ES-I3 (cell line): ENCODE measurements around the gene PSTPIP1.
"Not testable (repeated sequence)": the region's sequence is repeated elsewhere in the genome, so short reads cannot be mapped to it uniquely, and the experiment has no call there.

Experiments
- H3K36me3 ChIP-seq: 2 replicates; pipeline ENCODE4 v1.6.1; 2013; ENCODE audit warnings: mild to moderate bottlenecking, low read length, control low read depth, moderate library complexity; ENCODE audit not compliant: insufficient read depth
- H3K4me1 ChIP-seq: 2 replicates; pipeline ENCODE4 v1.6.1; 2013; ENCODE audit warnings: mild to moderate bottlenecking, control low read depth, low read length; ENCODE audit not compliant: insufficient read depth
- H3K9ac ChIP-seq: 2 replicates; pipeline ENCODE4 v1.6.1; 2013; ENCODE audit warnings: low read depth, mild to moderate bottlenecking, low read length, moderate library complexity
- H3K9me3 ChIP-seq: 2 replicates; pipeline ENCODE4 v1.6.1; 2013; ENCODE audit warnings: mild to moderate bottlenecking, low read length, moderate library complexity; ENCODE audit not compliant: control insufficient read depth, insufficient read depth

PSTPIP1 gene

DNA sequence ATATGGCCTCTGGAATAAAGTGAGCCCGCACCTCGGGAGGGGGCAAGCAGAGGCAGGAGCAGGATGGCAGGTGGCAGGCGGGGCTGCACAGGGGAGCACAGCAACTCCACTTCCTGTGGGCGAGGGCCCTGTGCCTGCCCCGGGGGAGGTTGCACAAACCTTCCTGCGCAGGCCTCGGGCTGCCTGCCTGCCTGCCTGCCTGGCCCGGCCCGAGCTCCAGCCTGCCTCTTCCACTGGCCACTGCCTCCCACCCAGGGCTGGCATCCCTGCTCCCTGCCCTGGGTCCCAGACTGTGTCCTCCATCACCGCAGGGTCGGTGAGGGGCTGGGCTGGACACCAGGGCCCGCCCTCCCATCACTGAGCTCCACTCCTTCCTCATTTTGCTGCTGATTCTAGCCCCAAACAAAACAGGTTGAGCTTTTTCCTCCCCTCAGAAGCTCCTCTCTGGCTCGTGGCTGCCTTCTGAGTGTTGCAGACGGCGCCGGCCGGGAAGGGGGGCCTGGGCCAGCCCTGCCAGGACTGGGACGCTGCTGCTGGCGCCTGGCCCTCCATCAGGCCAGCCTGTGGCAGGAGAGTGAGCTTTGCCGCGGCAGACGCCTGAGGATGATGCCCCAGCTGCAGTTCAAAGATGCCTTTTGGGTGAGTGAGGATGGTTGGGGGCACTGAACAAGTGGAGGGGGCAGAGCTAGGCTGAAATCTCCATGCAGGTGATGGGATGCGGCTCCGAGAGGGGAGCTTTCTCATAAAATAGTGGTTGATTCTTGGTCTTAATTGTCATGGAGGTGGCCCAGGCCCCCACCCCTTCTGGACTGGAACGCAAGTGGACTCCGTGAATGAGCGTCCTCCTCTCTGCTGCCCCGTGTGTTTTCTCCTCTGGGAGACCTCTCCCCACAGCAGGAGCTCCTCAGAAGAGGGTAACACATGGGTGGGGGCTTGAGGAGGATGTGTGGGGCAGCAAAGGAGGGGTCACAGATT lies at the start of gene PSTPIP1:
Gene PSTPIP1 (plus strand): TSS at position 156 of the 975 bp plus-strand sequence. CDS start 448 bp downstream, at position 604.
- no peaks in the 10 kb centered on the region for H3K9me3 ChIP-seq
- no peak within 1 kb of the TSS for H3K9ac ChIP-seq
- peaks cover 5% of the 10 kb centered on the region; the same call in 1 of the 2 replicates for H3K4me1 ChIP-seq
- no peaks in the 10 kb centered on the region for H3K36me3 ChIP-seq

DNA sequence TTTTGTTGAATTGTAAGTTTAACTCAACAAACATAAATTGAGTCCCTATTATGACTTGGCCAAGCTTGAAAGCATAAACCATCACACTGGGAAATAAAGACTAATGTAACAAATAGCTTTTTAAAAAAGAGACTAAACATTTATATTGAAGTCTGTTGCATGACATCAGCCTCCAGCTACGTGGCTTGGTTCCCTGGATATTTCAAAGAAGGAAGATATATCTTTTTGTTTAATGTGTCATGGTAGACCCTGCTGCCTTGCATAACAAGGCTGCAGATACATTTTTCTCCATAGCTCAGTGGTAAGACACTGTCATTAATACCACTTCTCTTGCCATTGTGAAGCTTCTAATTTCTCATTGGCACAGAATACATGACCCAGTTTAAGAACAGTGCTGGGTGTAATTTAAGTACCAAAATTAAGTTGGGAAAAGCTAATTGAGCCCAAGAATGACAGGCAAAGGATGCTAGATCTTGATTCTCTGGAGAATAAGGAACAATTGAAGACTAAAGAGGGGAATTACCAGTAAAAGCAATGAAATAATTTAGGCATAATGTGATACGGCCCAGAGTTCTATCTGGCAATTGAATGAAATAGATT lies 49.3 kb upstream of the PSTPIP1 start:
- no peaks in the 10 kb centered on the region for H3K9me3 ChIP-seq
- H3K9ac ChIP-seq: no peak overlapping the region
- H3K36me3 ChIP-seq: peaks cover 22% of the 10 kb centered on the region
- H3K4me1 ChIP-seq: peaks cover 5% of the 10 kb centered on the region; the same call in 1 of the 2 replicates

DNA sequence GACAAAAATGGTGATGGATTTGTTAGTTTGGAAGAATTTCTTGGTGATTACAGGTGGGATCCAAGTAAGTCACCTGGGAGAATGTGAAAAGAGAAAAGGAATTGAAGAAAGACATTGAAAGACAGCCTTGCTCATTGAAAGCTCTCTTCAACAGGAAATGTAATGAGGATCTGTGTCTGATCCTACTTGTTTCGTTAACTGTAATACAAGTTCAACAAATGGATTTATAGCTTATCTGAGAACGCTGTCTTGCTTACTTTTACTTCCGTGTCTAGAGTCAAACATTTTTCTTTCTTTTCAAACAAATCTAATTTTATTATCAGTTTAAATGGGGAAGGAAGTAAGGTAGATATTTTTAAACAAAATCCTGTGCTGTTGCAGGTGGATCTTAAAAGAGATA lies 47.5 kb upstream of the PSTPIP1 start:
- Histone ChIP-seq H3K9ac (no peak overlapping the region), H3K36me3 (peaks cover 27% of the 10 kb centered on the region), H3K4me1 (no peaks in the 10 kb centered on the region)

DNA sequence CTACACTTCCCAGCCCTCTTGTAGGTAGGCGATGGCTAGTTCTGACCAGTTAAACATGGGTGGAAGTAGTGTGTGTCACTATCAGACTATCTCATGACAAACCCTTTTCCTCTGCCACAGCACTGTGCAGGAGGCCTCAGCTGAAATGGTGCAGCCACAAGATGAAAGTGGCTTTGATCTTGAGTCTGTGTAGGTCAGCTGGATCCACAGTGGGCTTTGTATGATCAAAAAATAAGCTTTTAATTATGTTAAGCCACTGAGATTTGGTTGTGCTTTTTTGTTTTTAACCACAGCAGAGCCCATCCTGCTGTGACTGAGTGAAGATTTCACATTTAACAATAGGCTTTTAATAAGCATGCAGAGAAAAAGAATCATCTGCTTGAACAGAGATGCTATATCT lies 43.7 kb upstream of the PSTPIP1 start:
- no peaks in the 10 kb centered on the region for H3K9me3 ChIP-seq
- no peak overlapping the region for H3K9ac ChIP-seq
- no peaks in the 10 kb centered on the region for H3K4me1 ChIP-seq
- peaks cover 15% of the 10 kb centered on the region for H3K36me3 ChIP-seq

More for the DNA sequence above, 47.5 kb upstream of the PSTPIP1 start:
- H3K9me3 ChIP-seq: no peaks in the 10 kb centered on the region

DNA sequence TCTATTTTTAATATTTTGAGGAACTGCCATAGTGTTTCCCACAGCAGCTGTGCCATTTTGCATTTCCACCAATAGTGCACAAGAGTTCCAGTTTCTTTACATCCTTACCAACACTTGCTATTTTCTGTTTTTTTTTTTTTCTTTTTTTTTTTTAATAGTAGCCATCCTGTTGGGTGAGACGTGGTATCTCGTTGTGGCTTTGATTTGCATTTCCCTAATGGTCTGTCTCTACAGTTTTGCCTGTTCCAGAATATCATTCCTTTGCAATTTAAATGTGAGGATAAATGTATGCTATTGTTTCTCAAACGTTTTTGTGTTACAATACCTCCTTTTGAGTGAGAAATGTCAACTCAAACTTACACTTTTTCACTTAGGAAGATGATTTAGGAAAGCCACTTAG lies 41.0 kb upstream of the PSTPIP1 start:
- peaks cover 10% of the 10 kb centered on the region for H3K36me3 ChIP-seq
- H3K9ac ChIP-seq: no peak overlapping the region
- no peaks in the 10 kb centered on the region for H3K4me1 ChIP-seq
- H3K9me3 ChIP-seq: no peaks in the 10 kb centered on the region

DNA sequence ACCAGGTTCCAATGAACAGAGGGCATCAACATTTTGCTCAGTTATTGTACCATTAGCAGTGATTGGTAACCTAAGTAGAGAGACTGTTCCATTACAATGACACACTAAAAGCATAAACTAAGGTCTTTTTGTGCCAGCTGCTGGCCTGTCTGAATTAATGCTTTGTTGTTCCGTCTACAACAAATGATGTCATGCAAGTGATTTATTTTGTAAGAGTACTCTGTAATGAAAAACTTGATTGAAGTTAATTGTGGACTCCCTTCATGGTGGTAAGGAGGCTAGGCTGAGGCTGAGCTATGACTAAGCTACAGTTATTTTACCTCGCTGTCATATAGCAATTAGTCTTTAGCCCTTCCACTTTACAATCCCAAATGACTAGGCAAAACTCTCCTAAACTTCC lies 40.2 kb upstream of the PSTPIP1 start:
- peaks cover 7% of the 10 kb centered on the region; the same call in 1 of the 2 replicates for H3K36me3 ChIP-seq
- no peaks in the 10 kb centered on the region for H3K9me3 ChIP-seq
- H3K4me1 ChIP-seq: no peaks in the 10 kb centered on the region
- no peak overlapping the region for H3K9ac ChIP-seq

DNA sequence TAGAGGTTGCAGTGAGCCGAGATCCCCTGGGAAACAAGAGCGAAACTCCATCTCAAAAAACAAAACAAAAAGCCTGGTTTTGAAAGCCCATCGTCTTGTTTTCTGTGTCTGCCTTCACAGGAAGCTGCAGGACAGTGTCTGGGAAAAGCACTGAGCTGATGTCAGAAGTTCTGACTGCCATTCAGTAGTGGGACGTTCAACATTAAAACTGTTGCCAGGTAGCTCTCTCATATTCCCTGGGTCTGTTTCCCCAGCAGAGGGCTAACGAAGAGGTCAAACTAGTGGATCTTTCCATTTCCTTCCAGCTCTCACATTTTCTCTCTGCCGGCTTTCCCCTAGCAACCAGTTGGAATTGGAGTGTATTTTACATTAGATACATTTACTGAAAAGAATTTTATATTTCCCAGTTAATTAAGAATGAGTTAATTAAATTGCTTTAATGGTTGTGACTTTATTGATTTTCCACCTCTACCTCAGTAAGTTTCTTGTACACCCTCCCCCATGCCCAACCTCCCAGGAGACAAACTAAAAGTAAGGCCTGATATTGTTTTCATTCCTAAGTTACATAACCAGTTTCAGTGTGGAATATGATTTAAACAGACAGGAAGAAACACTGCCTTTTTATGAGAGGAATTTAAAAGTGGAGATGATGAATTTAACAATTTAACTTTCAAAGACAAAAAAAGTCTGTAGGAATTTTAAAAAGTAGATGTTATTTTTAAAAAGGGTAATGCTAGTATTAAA lies 33.5 kb upstream of the PSTPIP1 start:
- no peak overlapping the region for H3K9ac ChIP-seq
- peaks cover 9% of the 10 kb centered on the region for H3K4me1 ChIP-seq
- H3K36me3 ChIP-seq: no peaks in the 10 kb centered on the region
- H3K9me3 ChIP-seq: no peaks in the 10 kb centered on the region

DNA sequence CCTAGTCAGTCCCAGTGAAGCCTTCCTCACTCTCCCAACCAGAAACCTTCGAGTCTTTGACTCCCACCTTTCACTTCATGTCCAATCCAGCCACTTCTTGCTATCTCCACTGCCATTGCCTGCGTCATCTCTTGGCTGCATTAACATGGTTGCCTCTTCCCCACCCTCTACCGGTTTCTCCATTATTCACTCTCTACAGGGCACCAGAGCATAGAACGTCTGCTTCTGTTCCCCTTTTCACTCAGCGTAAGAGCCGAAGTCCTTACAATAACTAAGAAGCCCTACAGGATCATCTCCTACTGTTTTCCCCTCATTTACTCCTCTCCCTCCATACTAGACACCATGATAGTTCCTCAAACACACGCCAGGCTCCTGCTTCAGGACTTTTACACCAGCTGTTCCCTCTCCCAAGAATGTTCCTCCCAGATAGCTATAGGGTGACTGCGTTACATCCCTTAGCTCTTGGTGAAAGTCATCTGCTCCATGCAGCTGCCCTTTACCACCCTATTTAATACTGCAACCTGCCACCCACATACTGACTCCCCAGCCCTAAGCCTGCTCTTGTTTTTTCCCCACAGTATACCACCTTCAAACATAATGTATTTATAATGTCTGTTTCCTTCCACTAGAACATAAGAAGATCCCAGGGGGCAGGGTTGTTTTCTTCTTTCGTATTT lies 32.5 kb upstream of the PSTPIP1 start:
- Histone ChIP-seq H3K9me3 (no peaks in the 10 kb centered on the region), H3K36me3 (no peaks in the 10 kb centered on the region), H3K9ac (no peak overlapping the region), H3K4me1 (peaks cover 9% of the 10 kb centered on the region)

DNA sequence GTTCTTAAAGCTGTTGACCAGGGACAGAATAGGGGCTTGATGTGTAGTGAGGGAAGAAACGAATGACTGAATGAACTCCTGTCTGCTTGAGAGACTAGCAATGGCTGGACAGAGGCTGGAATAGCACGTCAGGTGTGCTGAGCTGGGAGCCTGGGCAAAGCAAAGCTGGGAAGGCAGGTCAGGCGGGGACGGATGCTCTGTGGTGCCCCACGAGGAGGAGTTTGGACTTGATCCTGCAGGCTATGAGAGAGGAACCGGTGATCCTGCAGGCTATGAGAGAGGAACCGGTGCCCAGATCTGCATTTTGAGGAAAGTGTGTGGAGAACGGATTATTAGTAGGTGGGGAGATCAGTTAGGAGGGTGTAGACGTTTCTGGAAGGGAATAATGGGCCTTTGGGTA lies 31.3 kb upstream of the PSTPIP1 start:
- no peak overlapping the region for H3K9ac ChIP-seq
- no peaks in the 10 kb centered on the region for H3K36me3 ChIP-seq
- H3K4me1 ChIP-seq: peaks cover 9% of the 10 kb centered on the region
- H3K9me3 ChIP-seq: no peaks in the 10 kb centered on the region

DNA sequence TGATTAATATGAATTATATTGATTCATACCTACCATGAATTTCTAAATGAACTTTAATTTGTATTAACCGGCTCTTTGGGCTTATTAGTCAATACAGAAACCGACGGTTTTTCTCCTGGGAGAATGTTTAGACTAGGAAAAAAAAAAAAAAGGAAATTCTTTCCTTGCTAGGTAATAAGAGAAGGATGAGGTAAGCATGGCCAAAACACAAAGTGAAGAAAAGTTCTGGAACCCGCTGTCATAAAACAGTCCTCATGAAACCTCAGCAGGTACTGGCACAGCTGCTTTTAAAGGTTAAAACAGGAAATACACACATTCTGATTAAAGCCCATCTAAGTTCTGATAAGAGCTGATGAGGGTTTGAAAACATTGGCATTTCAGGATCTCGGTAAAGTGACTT lies 30.8 kb upstream of the PSTPIP1 start:
- no peaks in the 10 kb centered on the region for H3K9me3 ChIP-seq
- H3K36me3 ChIP-seq: no peaks in the 10 kb centered on the region
- peaks cover 9% of the 10 kb centered on the region for H3K4me1 ChIP-seq
- no peak overlapping the region for H3K9ac ChIP-seq

DNA sequence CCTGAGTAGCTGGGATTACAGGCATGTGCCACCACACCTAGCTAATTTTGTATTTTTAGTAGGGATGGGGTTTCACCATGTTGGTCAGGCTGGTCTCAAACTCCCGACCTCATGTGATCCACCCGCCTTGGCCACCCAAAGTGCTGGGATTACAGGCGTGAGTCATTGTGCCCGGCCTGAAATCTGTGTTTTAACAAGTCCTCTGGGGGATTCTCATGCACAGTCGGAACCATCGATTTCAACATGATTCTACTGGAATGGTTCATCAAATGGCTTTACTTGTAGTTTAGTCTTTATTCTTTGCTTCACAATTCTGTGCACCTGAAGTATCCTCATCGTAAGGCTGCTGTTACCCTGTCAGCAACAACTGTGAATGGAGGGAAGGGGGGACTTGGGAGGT lies 28.9 kb upstream of the PSTPIP1 start:
- H3K9ac ChIP-seq, H3K36me3 ChIP-seq, H3K9me3 ChIP-seq, H3K4me1 ChIP-seq: not testable (repeated sequence)

DNA sequence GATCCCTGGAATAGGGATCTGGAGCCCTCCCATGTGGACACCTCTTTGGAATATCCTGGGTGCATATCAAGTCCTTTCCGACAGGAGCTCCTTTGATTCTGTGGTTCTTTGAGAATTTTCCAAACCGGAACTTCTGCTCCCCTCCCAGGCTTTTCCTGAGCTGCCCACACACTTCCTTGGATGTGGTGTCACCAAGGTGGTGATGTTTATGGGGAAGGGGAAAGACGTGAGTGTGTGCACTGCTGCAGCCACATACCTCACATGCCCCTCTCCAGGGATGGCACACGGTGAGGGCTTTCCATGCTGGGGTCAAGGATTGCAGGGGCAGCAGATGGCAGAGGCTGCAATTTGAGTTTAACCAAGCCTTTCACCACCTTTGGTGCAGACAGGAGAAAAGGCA lies 27.9 kb upstream of the PSTPIP1 start:
- no peaks in the 10 kb centered on the region for H3K9me3 ChIP-seq
- H3K36me3 ChIP-seq: no peaks in the 10 kb centered on the region
- no peak overlapping the region for H3K9ac ChIP-seq
- H3K4me1 ChIP-seq: peaks cover 9% of the 10 kb centered on the region

DNA sequence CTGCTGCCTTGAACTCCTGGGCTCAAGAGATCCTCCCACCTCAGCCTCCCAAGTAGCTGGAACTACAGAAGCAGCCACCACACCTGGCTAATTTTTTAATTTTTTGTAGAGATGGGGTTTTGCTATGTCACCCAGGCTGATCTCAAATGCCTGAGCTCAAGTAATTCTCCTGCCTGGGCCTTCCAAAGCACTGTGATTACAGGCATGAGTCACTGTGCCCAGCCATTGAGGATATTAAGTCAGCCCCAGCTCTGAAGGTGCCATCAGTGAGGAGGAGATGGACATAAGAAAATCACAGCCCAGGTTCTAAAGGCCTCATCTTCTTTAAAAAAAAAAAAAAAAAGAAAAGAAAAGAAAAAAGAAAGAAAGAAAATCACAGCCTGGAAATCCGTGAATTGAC lies 26.6 kb upstream of the PSTPIP1 start:
- H3K36me3 ChIP-seq: no peaks in the 10 kb centered on the region
- H3K4me1 ChIP-seq: peaks cover 9% of the 10 kb centered on the region
- H3K9me3 ChIP-seq: no peaks in the 10 kb centered on the region
- H3K9ac ChIP-seq: no peak overlapping the region
